Sigmoid colon (tissue), 7 donors: ENCODE data around the gene TMC1. TPM values are rescaled to one million over a fixed set of nuclear protein-coding genes. Genes with fewer than 3 reads are reported as not detected.

Experiments used
- DNase-seq: peaks from one replicate; pipeline ENCODE4 v3.0.0-alpha.2; 2019
- H3K27ac ChIP-seq, 4 donors: fragments of 200-600 bp; sonication (generic); one replicate each; pipeline ENCODE4 v1.5.1; 2016 to 2019; ENCODE audit warnings: mild to moderate bottlenecking in 1 of 4
- H3K27me3 ChIP-seq, 3 donors: fragments of 200-600 bp; sonication (generic); one replicate each; pipeline ENCODE4 v1.5.1; 2019; ENCODE audit warnings: mild to moderate bottlenecking in 1 of 3
- H3K36me3 ChIP-seq, 4 donors: fragments of 200-600 bp; sonication (generic); one replicate each; pipeline ENCODE4 v1.5.1; 2016 to 2019
- H3K4me1 ChIP-seq, 4 donors: fragments of 200-600 bp; sonication (generic); one replicate each; pipeline ENCODE4 v1.5.1; 2017 to 2019
- H3K4me3 ChIP-seq, 4 donors: fragments of 200-600 bp; sonication (generic); one replicate each; pipeline ENCODE4 v1.5.1; 2017 to 2019; ENCODE audit warnings: mild to moderate bottlenecking in 2 of 4, moderate library complexity in 1 of 4
- H3K9me3 ChIP-seq, 4 donors: fragments of 200-600 bp in 3 of 4; sonication (generic) in 3 of 4; one replicate each; pipeline versions ENCODE4 v1.5.1 to v1.6.1; 2013 to 2019
- CTCF ChIP-seq, 4 experiments: fragments of 450-650 bp in 3 of 4; fragments of 200-600 bp in 1 of 4; IDR thresholded peaks; one replicate each; pipeline ENCODE4 v1.5.1; 2016 to 2019; ENCODE audit warnings: antibody characterized with exemption in 4 of 4, mild to moderate bottlenecking in 3 of 4, moderate library complexity in 2 of 4
- EP300 ChIP-seq, 4 donors: sonication (generic); formaldehyde crosslinking; IDR thresholded peaks; one replicate each; pipeline ENCODE4 v1.6.1; 2017; ENCODE audit warnings: antibody characterized with exemption in 4 of 4
- POLR2A ChIP-seq, 2 donors: fragments of 450-650 bp; IDR thresholded peaks; one replicate each; pipeline ENCODE4 v1.6.1; 2016; ENCODE audit warnings: antibody characterized with exemption in 2 of 2, mild to moderate bottlenecking in 2 of 2, moderate library complexity in 2 of 2
- POLR2AphosphoS5 ChIP-seq, 4 donors: sonication (generic); formaldehyde crosslinking; IDR thresholded peaks; one replicate each; pipeline ENCODE4 v1.6.1; 2017; ENCODE audit warnings: antibody characterized with exemption in 4 of 4
- WGBS, 2 donors: extraction: QIAGEN DNeasy Blood & Tissue Kit; methylation state at CpG; one replicate each; pipeline ENCODE4 v1.1.7; 2013; 5-methylcytosine and 5-hydroxymethylcytosine counted together
- intact Hi-C: fragments of 100-400 bp; cut with DNase I; formaldehyde crosslinking; loops from one replicate; pipeline ENCODE4 v1.15.1; 2023
- polyA plus RNA-seq, 3 donors: library from polyadenylated mRNA; stranded (reverse); fragments of 200-250 nt; gene quantifications; one replicate each; pipeline ENCODE4 v1.2.3, GENCODE V29; 2013
- total RNA-seq, 4 donors: library from RNA; depleted of rRNA; stranded (reverse); fragments of >200 nt; gene quantifications; one replicate each; pipeline ENCODE4 v1.1.0, GENCODE V29; 2016
- donor health status: healthy with polysubstance abuse.
- donor health status: Bipolar disorder and iron deficiency.
- donor health status: healthy.

TMC1 gene
- total and polyA plus RNA-seq, 7 donors = under 0.01 to 1.5 (median 0.51) TPM; not detected in 4

DNA sequence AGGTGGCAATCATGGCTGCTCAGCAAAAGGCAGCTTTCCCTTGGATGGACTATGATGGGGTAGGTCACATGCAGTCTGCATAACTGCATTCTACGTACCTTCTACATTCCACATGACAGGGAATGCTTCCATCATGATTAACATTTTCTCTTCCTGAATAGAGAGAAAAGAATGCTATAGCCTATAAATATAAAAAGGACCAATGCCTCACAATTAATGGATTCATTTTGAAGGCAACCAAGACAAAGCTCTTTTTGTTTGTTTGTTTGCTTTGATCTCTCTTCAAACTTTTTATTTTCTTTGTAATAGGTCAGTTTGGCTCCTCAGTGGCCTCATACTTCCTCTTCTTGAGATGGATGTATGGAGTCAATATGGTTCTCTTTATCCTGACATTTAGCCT, 230.1 kb downstream of the TMC1 start:
- Histone ChIP-seq H3K27ac (no peak overlapping the region), H3K36me3 (no peaks in the 10 kb centered on the region), H3K4me3 (no peak overlapping the region), H3K9me3 (no peaks in the 10 kb centered on the region), H3K27me3 (no peaks in the 10 kb centered on the region), H3K4me1 (no peaks in the 10 kb centered on the region)
- TF ChIP-seq EP300 (IDR thresholded peaks at IDR 0.05) (no peak), POLR2A (IDR thresholded peaks at IDR 0.05) (no peak), POLR2AphosphoS5 (IDR thresholded peaks at IDR 0.05) (no peak), CTCF (IDR thresholded peaks at IDR 0.05) (no peak)
- 80 to 84% methylated on average over 1 of the region's 1 CpG for WGBS, 2 donors
- intact Hi-C loops = loop anchor here (5.0 kb wide), 1 partner anchor 469 kb away; no protein-coding TSS in a partner anchor
- DNase-seq = no peak

GRCh38 chr9:72753266-72753893, 232.0 kb downstream of the TMC1 start:
- intact Hi-C loops = loop anchor here (5.0 kb wide), 1 partner anchor 471 kb away; no protein-coding TSS in a partner anchor
- TF ChIP-seq POLR2A (IDR thresholded peaks at IDR 0.05) (no peak), CTCF (IDR thresholded peaks at IDR 0.05) (peak in 1 of 4 experiments; percentile 22)
- H3K4me1 ChIP-seq = no peaks in the 10 kb centered on the region
- no peaks in the 10 kb centered on the region for H3K27me3 ChIP-seq
- 65 to 76% methylated on average over 8 of the region's 8 CpGs for WGBS, 2 donors
- H3K36me3 ChIP-seq = no peaks in the 10 kb centered on the region
- no peak overlapping the region for H3K27ac ChIP-seq
- DNase-seq = no peak
- no peak overlapping the region for H3K4me3 ChIP-seq
- no peaks in the 10 kb centered on the region for H3K9me3 ChIP-seq

DNA sequence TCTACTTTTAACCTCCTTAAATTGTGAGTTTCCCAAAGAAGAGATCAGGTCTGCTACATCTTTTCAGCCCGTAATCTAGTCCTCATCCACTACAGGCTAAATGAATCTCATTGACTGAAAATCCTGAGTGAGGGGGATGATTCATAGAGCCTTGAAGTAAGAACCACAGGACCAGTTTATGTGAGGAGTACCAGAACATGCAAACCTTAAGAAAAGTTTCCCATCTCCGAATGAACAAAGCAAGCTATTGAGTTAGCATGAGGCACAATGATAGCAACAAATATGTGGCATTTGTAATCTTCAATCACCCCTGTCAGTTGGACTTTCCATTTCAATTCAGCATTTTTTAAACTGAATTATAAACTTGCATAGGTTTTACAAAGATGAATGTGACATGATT, 234.4 kb downstream of the TMC1 start:
- Histone ChIP-seq H3K4me1 (no peaks in the 10 kb centered on the region), H3K4me3 (no peak overlapping the region), H3K27me3 (no peaks in the 10 kb centered on the region), H3K9me3 (no peaks in the 10 kb centered on the region), H3K27ac (no peak overlapping the region), H3K36me3 (no peaks in the 10 kb centered on the region)
- no peak for TF ChIP-seq CTCF (IDR thresholded peaks at IDR 0.05)
- TF ChIP-seq POLR2A (IDR thresholded peaks at IDR 0.05) = no peak
- TF ChIP-seq POLR2AphosphoS5 (IDR thresholded peaks at IDR 0.05) = no peak
- no peak for TF ChIP-seq EP300 (IDR thresholded peaks at IDR 0.05)
- DNase-seq = no peak
- WGBS, 2 donors = 89 to 95% methylated on average over 2 of the region's 2 CpGs
- intact Hi-C loops = no loop called here

DNA sequence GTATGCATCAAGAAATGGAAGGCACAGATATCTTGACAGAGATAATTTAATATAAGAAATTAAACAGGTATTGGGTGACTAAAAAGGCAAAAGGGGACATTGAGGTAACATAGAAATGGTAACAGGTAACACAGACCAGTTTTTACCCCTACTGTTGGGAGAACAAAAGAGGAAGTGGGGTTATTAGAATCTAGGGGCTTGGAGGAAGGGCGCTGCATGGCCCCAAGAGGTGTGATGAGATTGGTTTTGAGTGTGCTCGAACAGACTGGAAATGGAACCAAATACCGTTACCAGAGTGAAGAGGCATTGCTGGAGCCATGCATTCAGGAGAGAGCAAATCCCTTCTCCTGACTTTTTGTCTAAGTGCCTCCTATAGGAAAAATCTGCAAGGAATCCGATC, 237.5 kb downstream of the TMC1 start:
- intact Hi-C loops = no loop called here
- TF ChIP-seq POLR2AphosphoS5 (IDR thresholded peaks at IDR 0.05) (no peak), CTCF (IDR thresholded peaks at IDR 0.05) (no peak), EP300 (IDR thresholded peaks at IDR 0.05) (no peak), POLR2A (IDR thresholded peaks at IDR 0.05) (no peak)
- WGBS, 2 donors = 88 to 95% methylated on average over 4 of the region's 4 CpGs
- no peak overlapping the region for H3K4me3 ChIP-seq
- H3K27me3 ChIP-seq = no peaks in the 10 kb centered on the region
- H3K36me3 ChIP-seq = no peaks in the 10 kb centered on the region
- no peaks in the 10 kb centered on the region for H3K9me3 ChIP-seq
- H3K27ac ChIP-seq = no peak overlapping the region
- H3K4me1 ChIP-seq = no peaks in the 10 kb centered on the region
- DNase-seq = no peak

- Histone ChIP-seq H3K36me3 (no peaks in the 10 kb centered on the region), H3K9me3 (no peaks in the 10 kb centered on the region), H3K4me1 (no peaks in the 10 kb centered on the region), H3K27ac (no peak overlapping the region), H3K4me3 (no peak overlapping the region), H3K27me3 (no peaks in the 10 kb centered on the region)
- intact Hi-C loops = no loop called here
- no peak for DNase-seq
- no peak for TF ChIP-seq CTCF (IDR thresholded peaks at IDR 0.05)
- no peak for TF ChIP-seq POLR2AphosphoS5 (IDR thresholded peaks at IDR 0.05)
- TF ChIP-seq POLR2A (IDR thresholded peaks at IDR 0.05) = no peak
- TF ChIP-seq EP300 (IDR thresholded peaks at IDR 0.05) = no peak
- WGBS, 2 donors = 83 to 87% methylated on average over 2 of the region's 2 CpGs
Observed at GRCh38 chr9:72763022-72763421, 241.6 kb downstream of the TMC1 start.
